RWPE2 (cell line): Measurements from ENCODE around the gene ZNF544.

Experiments used
- ATAC-seq: fragments of 200-7000 bp; cut with Tn5 transposase; 3 replicates; pipeline ENCODE4 v1.9.1; 2021; ENCODE audit warnings: low read depth
- DNase-seq: peaks from one replicate; pipeline ENCODE4 v3.0.0-alpha.2; 2020; ENCODE audit warnings: low spot score
- H3K27ac ChIP-seq: fragments of 450-650 bp; 2 replicates; pipeline ENCODE4 v1.5.1; 2017; ENCODE audit warnings: mild to moderate bottlenecking; ENCODE audit not compliant: poor library complexity, severe bottlenecking
- H3K27me3 ChIP-seq: fragments of 250-450 bp; sonication (Bioruptor Pico); 2 replicates; pipeline ENCODE4 v1.5.1; 2021; ENCODE audit warnings: mild to moderate bottlenecking, moderate library complexity; ENCODE audit not compliant: insufficient read depth, poor library complexity, severe bottlenecking
- H3K36me3 ChIP-seq: fragments of 250-450 bp; sonication (Bioruptor Pico); 2 replicates; pipeline ENCODE4 v1.5.1; 2020; ENCODE audit warnings: low read depth, mild to moderate bottlenecking, moderate library complexity
- H3K4me1 ChIP-seq: fragments of 250-450 bp; sonication (Bioruptor Pico); 2 replicates; pipeline ENCODE4 v1.5.1; 2021; ENCODE audit warnings: mild to moderate bottlenecking, moderate library complexity; ENCODE audit not compliant: insufficient read depth, poor library complexity, severe bottlenecking
- H3K4me3 ChIP-seq: fragments of 250-450 bp; sonication (Bioruptor Pico); 2 replicates; pipeline ENCODE4 v1.5.1; 2021; ENCODE audit warnings: mild to moderate bottlenecking, moderate library complexity; ENCODE audit not compliant: severe bottlenecking
- H3K9me3 ChIP-seq: fragments of 250-450 bp; sonication (Bioruptor Pico); 2 replicates; pipeline ENCODE4 v1.5.1; 2021; ENCODE audit warnings: mild to moderate bottlenecking, moderate library complexity; ENCODE audit not compliant: severe bottlenecking
- TF ChIP-seq, protein P1 (sequence below): fragments of 450-650 bp; IDR thresholded peaks from one replicate; pipeline ENCODE4 v1.5.1; 2017; ENCODE audit warnings: mild to moderate bottlenecking, moderate library complexity; ENCODE audit not compliant: poor library complexity, severe bottlenecking

Gene ZNF544

DNA sequence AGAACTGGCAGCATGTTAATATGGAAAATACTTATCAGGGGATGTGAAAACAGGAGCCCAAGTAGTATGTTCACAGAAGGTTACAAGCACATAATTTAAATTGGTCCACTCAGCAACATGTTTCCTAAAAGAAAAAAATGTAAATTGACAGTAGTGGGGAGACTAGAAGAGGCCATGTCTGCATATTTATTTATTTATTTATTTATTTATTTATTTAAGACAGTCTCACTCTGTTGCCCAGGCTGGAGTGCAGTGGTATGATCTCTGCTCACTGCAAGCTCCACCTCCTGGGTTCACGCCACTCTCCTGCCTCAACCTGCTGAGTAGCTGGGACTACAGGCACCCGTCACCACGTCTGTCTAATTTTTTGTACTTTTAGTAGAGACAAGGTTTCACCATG is 36.4 kb downstream of the ZNF544 start:
- Histone ChIP-seq H3K4me3 (no peak overlapping the region), H3K36me3 (peaks cover 47% of the 10 kb centered on the region), H3K9me3 (peaks cover 57% of the 10 kb centered on the region), H3K27me3 (no peaks in the 10 kb centered on the region), H3K27ac (no peak overlapping the region), H3K4me1 (no peaks in the 10 kb centered on the region)
- TF ChIP-seq, protein P1, sequence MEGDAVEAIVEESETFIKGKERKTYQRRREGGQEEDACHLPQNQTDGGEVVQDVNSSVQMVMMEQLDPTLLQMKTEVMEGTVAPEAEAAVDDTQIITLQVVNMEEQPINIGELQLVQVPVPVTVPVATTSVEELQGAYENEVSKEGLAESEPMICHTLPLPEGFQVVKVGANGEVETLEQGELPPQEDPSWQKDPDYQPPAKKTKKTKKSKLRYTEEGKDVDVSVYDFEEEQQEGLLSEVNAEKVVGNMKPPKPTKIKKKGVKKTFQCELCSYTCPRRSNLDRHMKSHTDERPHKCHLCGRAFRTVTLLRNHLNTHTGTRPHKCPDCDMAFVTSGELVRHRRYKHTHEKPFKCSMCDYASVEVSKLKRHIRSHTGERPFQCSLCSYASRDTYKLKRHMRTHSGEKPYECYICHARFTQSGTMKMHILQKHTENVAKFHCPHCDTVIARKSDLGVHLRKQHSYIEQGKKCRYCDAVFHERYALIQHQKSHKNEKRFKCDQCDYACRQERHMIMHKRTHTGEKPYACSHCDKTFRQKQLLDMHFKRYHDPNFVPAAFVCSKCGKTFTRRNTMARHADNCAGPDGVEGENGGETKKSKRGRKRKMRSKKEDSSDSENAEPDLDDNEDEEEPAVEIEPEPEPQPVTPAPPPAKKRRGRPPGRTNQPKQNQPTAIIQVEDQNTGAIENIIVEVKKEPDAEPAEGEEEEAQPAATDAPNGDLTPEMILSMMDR, result no peak
- ATAC-seq (no peak), DNase-seq (no peak)

DNA sequence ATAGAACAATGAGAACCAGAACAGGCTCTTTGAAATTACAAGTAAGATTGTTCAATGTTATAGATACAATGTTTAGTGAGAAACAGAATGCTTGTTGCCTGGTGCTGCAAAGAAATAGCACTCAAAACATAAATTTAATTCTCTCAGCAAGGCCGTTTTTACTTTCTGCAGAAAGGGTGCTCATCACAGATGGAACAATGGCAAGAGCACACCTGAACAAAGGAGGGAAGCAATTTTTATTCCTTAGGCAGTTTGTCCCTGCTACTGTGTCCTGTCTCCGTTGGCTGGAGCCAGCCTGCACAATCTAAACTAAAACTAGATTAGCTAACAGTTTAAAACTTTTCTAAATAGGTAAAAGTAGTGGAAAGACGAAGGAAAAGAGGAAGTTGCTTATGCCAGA is 39.6 kb downstream of the ZNF544 start:
- TF ChIP-seq, protein P1, result no peak
- no peaks in the 10 kb centered on the region for H3K4me1 ChIP-seq
- H3K4me3 ChIP-seq, result no peak overlapping the region
- H3K27me3 ChIP-seq, result no peaks in the 10 kb centered on the region
- peaks cover 37% of the 10 kb centered on the region for H3K9me3 ChIP-seq
- no peak for ATAC-seq
- peaks cover 21% of the 10 kb centered on the region for H3K36me3 ChIP-seq
- no peak for DNase-seq
- no peak overlapping the region for H3K27ac ChIP-seq

DNA sequence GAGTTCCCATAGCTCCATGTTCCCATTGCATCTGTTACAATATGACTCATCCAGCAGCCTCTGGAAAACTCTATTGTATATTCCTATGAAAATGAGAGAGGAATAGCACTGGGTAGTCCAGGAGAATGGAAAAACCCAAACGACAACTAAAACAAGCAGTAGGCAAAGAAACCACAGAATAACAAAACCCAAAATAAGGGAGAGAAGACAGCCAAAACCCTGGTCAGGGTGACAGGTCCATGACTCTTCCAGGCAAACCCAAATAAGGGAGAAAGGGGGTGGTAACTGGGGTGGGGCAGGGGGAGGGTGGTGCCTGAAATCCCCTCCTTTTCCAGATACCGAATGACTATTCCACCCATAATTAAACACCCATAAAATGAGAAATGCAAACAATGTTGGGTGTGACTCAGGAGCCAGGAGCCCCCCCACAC is 46.1 kb downstream of the ZNF544 start:
- Histone ChIP-seq H3K4me1 (peaks cover 2% of the 10 kb centered on the region), H3K4me3 (no peak overlapping the region), H3K27ac (no peak overlapping the region), H3K9me3 (peaks cover 8% of the 10 kb centered on the region), H3K27me3 (no peaks in the 10 kb centered on the region), H3K36me3 (peaks cover 12% of the 10 kb centered on the region)
- TF ChIP-seq, protein P1, result no peak
- DNase-seq (no peak), ATAC-seq (no peak)

DNA sequence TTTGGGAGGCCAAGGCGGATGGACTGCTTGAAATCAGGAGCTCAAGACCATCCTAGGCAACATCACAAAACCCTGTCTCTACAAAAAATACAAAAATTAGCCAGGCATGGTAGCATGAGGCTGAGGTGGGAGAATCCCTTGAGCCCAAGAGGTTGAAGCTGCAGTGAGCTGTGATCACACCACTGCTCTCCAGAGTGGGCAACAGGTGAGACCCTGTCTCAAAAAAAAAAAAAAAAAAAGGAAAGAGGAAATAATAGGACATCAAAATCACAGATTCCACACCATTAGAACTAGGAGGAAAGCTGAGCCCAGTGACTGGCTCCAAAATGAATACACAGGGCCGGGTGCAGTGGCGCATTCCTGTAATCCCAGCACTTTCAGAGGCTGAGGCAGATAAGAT is 46.9 kb downstream of the ZNF544 start:
- Histone ChIP-seq H3K9me3 (peaks cover 5% of the 10 kb centered on the region), H3K36me3 (peaks cover 18% of the 10 kb centered on the region)

DNA sequence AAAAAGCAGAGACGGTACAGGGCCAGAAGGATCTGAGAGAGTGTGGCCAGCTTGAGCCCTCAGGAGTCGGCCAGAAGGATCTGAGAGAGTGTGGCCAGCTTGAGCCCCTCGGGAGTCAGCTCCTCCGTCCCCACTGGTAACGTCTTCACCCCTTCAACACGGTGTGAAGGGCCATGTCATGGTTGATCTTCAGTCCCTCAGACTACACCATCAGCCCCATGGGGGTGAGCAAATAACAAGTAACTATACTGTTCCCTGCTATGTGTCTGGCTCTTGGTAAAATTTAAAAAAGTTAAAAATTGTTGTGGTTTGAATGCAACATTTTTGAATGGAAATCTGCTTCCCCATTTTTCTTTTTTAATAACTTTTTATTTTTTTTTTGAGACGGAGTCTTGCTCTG is 48.5 kb downstream of the ZNF544 start:
- H3K9me3 ChIP-seq, result no peaks in the 10 kb centered on the region
- H3K36me3 ChIP-seq, result peaks cover 25% of the 10 kb centered on the region
- ATAC-seq, result no peak
- peaks cover 3% of the 10 kb centered on the region for H3K4me1 ChIP-seq
- H3K4me3 ChIP-seq, result no peak overlapping the region
- no peak overlapping the region for H3K27ac ChIP-seq
- no peak for DNase-seq
- TF ChIP-seq, protein P1, result no peak
- H3K27me3 ChIP-seq, result no peaks in the 10 kb centered on the region

More for the DNA sequence above, 46.9 kb downstream of the ZNF544 start:
- no peaks in the 10 kb centered on the region for H3K27me3 ChIP-seq
- TF ChIP-seq, protein P1, result no peak
- no peak for DNase-seq
- H3K4me3 ChIP-seq, result no peak overlapping the region
- peaks cover 3% of the 10 kb centered on the region for H3K4me1 ChIP-seq
- no peak for ATAC-seq
- no peak overlapping the region for H3K27ac ChIP-seq
